Left ventricle myocardium inferior (tissue), 1 donor: Measurements from ENCODE around the gene LHFPL6. TPM values are rescaled to one million over a fixed set of nuclear protein-coding genes. Genes with fewer than 3 reads are reported as not detected.

Source experiments
- DNase-seq: peaks from one replicate; pipeline ENCODE4 v3.0.0-alpha.2; 2020
- H3K27ac ChIP-seq: fragments of 200-600 bp; replicated peaks from 2 replicates; pipeline ENCODE4 v1.8.0; 2021
- H3K27me3 ChIP-seq: fragments of 200-600 bp; 2 replicates; pipeline ENCODE4 v1.8.0; 2021; ENCODE audit warnings: low read depth
- H3K36me3 ChIP-seq: fragments of 200-600 bp; 2 replicates; pipeline ENCODE4 v1.8.0; 2021
- H3K4me1 ChIP-seq: fragments of 200-600 bp; 2 replicates; pipeline ENCODE4 v1.8.0; 2021
- H3K4me3 ChIP-seq: fragments of 200-600 bp; 2 replicates; pipeline ENCODE4 v1.8.0; 2021; ENCODE audit warnings: mild to moderate bottlenecking, moderate library complexity
- H3K9me3 ChIP-seq: fragments of 200-600 bp; replicated peaks from 2 replicates; pipeline ENCODE4 v1.8.0; 2021
- CTCF ChIP-seq: fragments of 200-600 bp; IDR thresholded peaks from 2 replicates; pipeline ENCODE4 v1.8.0; 2021; ENCODE audit warnings: antibody characterized with exemption, mild to moderate bottlenecking, borderline replicate concordance
- intact Hi-C: fragments of 100-400 bp; cut with micrococcal nuclease; formaldehyde crosslinking; loops from one replicate; pipeline ENCODE4 v1.11.0; 2022
- total RNA-seq: library from RNA; stranded (reverse); fragmentation: NEBNext Ultra II Directional; extraction: Animal tissue kit (Norgen Biotek cat#: 25700); gene quantifications from one replicate; pipeline ENCODE4 v1.2.1, GENCODE V29; 2021
- donor health status: DM: no; HTN: yes; CAD: no; lungs with severe emphysema.

LHFPL6 gene
- total RNA-seq, 1 donor from 2014 or later, result 51.4 TPM

DNA sequence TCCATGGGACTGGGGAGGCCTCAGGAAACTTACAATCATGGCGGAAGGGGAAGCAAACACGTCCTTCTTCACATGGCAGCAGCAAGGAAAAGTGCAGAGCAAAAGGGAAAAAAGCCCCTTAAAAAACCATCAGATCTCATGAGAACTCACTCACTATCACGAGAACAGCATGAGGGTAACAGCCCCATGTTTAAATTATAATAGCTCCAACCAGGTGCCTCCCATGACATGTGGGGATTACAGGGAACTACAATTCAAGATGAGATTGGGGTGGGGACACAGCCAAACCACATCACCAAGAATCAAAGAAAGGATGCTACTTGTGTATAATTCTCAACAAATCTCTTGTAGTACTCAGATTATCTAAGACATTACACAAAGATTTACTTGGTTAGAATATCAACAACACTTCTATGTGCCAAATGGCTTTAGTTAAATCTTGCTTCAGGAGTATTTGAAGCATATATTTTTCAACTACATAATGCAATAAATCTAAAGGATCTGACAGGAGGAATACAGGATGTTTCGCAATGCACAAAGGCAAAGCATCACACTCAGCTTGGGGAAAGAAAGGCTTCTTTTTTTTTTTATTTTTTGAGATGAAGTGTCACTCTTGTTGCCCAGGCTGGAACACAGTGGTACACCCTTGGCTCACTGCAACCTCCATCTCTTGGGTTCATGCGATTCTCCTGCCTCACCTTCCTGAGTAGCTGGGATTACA is 180.0 kb downstream of the LHFPL6 start:
- intact Hi-C loops, result no loop called here
- no peak for TF ChIP-seq CTCF
- Histone ChIP-seq H3K27me3 (no peaks in the 10 kb centered on the region), H3K27ac (no peak overlapping the region), H3K36me3 (no peaks in the 10 kb centered on the region), H3K4me3 (no peak overlapping the region), H3K9me3 (no peaks in the 10 kb centered on the region), H3K4me1 (peaks cover 53% of the 10 kb centered on the region)
- no peak for DNase-seq

DNA sequence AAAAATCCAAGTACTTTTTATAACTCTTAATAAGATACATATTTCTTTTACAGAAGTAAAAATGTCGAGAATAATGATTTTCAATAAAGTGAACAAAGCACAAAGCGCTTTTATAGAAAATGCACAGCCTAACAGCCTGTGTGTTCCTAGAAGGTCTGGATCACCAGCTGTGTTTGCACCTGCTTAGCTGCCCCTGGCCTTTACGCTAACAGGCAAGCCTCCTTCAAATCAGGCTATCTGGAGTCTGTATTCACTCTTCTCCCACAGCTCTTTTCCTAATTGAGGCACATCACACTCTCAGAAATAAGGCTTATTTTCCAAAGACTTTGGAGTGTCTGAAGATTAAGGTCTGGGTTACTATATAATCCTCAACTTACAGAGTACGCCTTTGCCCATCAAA is 183.1 kb downstream of the LHFPL6 start:
- Histone ChIP-seq H3K4me1 (peaks cover 80% of the 10 kb centered on the region), H3K9me3 (no peaks in the 10 kb centered on the region), H3K27me3 (no peaks in the 10 kb centered on the region), H3K4me3 (no peak overlapping the region), H3K36me3 (no peaks in the 10 kb centered on the region), H3K27ac (no peak overlapping the region)
- no peak for TF ChIP-seq CTCF
- no peak for DNase-seq
- intact Hi-C loops, result loop anchor here (5.0 to 10.0 kb wide), 4 partner anchors 32 to 275 kb away; partner anchors contain the start of gene LHFPL6

GRCh38 chr13:39419068-39419467 is 183.9 kb downstream of the LHFPL6 start:
- no peak for TF ChIP-seq CTCF
- Histone ChIP-seq H3K9me3 (no peaks in the 10 kb centered on the region), H3K36me3 (no peaks in the 10 kb centered on the region), H3K27me3 (no peaks in the 10 kb centered on the region), H3K27ac (peak overlapping the region; percentile 85), H3K4me1 (peaks cover 82% of the 10 kb centered on the region), H3K4me3 (no peak overlapping the region)
- DNase-seq, result no peak
- intact Hi-C loops, result loop anchor here (5.0 to 10.0 kb wide), 4 partner anchors 33 to 274 kb away; partner anchors contain the start of gene LHFPL6

GRCh38 chr13:39418424-39418823 is 184.6 kb downstream of the LHFPL6 start:
- Histone ChIP-seq H3K4me1 (peaks cover 80% of the 10 kb centered on the region), H3K4me3 (no peak overlapping the region), H3K9me3 (no peaks in the 10 kb centered on the region), H3K27ac (peak overlapping the region; percentile 85), H3K27me3 (no peaks in the 10 kb centered on the region), H3K36me3 (no peaks in the 10 kb centered on the region)
- intact Hi-C loops, result loop anchor here (5.0 to 10.0 kb wide), 4 partner anchors 34 to 274 kb away; partner anchors contain the start of gene LHFPL6
- DNase-seq, result no peak
- no peak for TF ChIP-seq CTCF

- intact Hi-C loops, result loop anchor here (5.0 to 10.0 kb wide), 4 partner anchors 35 to 273 kb away; partner anchors contain the start of gene LHFPL6
- no peaks in the 10 kb centered on the region for H3K9me3 ChIP-seq
- H3K36me3 ChIP-seq, result no peaks in the 10 kb centered on the region
- TF ChIP-seq CTCF, result no peak
- H3K27me3 ChIP-seq, result no peaks in the 10 kb centered on the region
- no peak for DNase-seq
- peak overlapping the region; percentile 85 for H3K27ac ChIP-seq
- peaks cover 79% of the 10 kb centered on the region for H3K4me1 ChIP-seq
- peak overlapping the region; percentile 36 for H3K4me3 ChIP-seq
These were observed 185.3 kb downstream of the LHFPL6 start for GRCh38 chr13:39417643-39418042.
